GM20000 (cell line): ENCODE results near the gene SLC25A15.

Source experiments
- DNase-seq: peaks from one replicate; pipeline ENCODE4 v3.0.0; 2012; ENCODE audit warnings: low spot score
- TF ChIP-seq, protein P1 (sequence below): IDR thresholded peaks from 2 replicates; pipeline ENCODE4 v1.5.1; 2012; ENCODE audit warnings: mild to moderate bottlenecking, control low read depth; ENCODE audit errors: extremely low read depth, missing control alignments

SLC25A15 gene

DNA sequence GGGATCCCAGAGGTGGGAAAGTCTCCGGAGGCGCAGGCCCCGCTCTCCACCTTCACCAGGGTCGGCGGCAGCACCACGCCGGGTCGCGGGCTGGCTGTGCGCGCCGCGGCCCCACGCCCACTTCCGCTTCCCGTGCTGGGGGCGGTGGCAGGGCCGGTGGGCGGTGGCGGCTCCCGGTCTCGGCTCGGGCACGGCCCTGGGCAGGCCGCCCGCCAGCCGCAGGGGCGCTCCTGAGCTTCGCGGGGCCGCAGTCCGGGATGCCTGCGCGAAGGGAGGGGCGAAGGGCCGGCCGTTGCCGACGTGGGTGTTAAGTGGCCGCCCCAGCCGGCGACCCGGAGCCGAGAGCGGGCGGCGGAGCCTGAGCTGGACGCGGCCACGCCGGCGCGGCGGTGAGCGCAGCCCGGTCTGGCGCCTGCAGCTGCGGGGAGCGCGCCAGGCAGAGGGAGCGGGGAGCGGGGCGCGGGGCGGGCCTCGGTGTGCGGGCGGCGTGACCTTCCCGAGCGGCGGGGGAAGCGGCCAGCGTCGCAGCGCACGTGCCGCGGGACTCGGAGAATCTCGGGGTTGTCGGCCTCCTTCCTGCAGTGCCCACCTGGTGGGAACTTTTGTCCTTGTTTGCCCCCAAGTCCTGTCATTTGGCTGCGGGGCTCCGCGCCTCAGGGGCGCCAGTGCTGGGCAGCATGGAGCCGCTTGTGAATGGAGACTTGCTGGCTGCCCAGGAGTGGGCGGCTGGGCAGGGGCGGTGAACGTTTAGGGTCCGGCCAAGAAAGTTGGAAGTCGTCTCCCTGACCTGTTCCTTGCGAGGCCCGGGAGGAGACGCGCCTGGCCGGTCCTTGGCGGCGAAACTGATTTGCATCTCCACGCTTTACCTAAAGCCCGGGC lies at the start of gene SLC25A15:
Gene SLC25A15 (plus strand): TSS at position 337 of the 879 bp plus-strand sequence. CDS start 3,616 bp downstream, outside the sequence.
- TF ChIP-seq, protein P1, sequence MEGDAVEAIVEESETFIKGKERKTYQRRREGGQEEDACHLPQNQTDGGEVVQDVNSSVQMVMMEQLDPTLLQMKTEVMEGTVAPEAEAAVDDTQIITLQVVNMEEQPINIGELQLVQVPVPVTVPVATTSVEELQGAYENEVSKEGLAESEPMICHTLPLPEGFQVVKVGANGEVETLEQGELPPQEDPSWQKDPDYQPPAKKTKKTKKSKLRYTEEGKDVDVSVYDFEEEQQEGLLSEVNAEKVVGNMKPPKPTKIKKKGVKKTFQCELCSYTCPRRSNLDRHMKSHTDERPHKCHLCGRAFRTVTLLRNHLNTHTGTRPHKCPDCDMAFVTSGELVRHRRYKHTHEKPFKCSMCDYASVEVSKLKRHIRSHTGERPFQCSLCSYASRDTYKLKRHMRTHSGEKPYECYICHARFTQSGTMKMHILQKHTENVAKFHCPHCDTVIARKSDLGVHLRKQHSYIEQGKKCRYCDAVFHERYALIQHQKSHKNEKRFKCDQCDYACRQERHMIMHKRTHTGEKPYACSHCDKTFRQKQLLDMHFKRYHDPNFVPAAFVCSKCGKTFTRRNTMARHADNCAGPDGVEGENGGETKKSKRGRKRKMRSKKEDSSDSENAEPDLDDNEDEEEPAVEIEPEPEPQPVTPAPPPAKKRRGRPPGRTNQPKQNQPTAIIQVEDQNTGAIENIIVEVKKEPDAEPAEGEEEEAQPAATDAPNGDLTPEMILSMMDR = peak; percentile 49
- DNase-seq = peak; percentile 95

GRCh38 chr13:40749327-40749726 lies 40.1 kb upstream of the SLC25A15 start:
- TF ChIP-seq, protein P1 = no peak

DNA sequence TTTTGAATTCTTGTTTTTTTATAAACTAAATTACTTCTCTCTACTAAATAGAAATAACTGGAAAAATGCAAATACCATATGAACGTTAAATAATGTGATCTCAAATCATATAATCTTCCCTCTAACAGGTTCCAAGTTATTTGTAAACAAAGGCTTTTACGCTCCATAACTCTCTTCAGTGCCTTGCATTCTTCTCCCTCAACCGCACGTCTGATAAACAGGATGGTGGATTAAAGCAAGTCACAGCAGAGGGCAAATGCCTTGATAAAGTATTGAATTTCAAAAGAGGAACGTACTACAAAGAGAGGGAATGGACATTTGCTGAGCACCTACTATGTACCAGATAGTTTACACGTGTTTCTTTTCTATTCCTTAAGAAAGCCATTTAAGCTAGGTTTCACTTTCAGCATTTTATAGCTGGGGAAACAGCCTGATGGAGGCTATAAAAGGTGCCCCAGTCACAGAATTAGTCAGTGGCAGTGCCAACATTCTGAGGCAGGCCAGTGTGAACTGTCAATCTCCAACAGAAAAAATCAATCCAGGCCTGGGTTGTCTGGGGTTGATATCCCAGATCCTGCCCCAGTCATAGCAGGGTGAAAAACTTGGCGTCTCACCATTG lies 34.2 kb upstream of the SLC25A15 start:
- DNase-seq = no peak
- TF ChIP-seq, protein P1 = no peak

More at GRCh38 chr13:40749327-40749726, 40.1 kb upstream of the SLC25A15 start:
- DNase-seq = no peak

GRCh38 chr13:40756042-40756441 lies 33.4 kb upstream of the SLC25A15 start:
- TF ChIP-seq, protein P1 = no peak
- DNase-seq = no peak

DNA sequence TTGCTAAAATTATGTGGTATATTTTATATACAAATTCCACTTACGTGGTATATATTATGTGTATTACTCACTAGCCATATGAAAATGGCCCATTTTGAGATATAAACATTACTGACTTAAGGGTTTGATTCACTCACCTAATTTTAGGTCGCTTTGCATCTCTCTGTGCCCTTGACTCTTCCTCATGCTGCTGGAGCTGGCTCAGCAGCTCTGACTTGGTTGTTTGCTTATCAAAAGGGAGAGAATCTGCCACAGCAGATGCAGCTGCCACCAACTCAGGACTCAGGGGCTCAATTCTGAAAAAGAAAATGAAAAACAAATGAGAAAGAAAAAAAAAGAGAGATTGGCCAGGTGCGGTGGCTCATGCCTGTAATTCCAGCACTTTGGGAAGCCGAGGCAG lies 30.6 kb upstream of the SLC25A15 start:
- no peak for DNase-seq
- TF ChIP-seq, protein P1 = no peak

GRCh38 chr13:40762849-40763248 lies 26.6 kb upstream of the SLC25A15 start:
- DNase-seq = no peak
- TF ChIP-seq, protein P1 = no peak
